Measurements from ENCODE around the gene CIAO2A. TPM values are rescaled to one million over a fixed set of nuclear protein-coding genes. Genes with fewer than 3 reads are reported as not detected.

Gene CIAO2A
- total RNA-seq, 1 donor from 2014 or later: 39.3 TPM

GRCh38 chr15:64051407-64052259 is 42.0 kb downstream of the CIAO2A start:
- Mint-ChIP-seq H3K9me3 (no peaks in the 10 kb centered on the region), H3K36me3 (no peaks in the 10 kb centered on the region), H3K27ac (no peak overlapping the region), H3K27me3 (ENCODE audit: low read depth) (peaks cover 26% of the 10 kb centered on the region), H3K4me3 (no peak overlapping the region), H3K4me1 (peaks cover 4% of the 10 kb centered on the region)
- no peak for TF ChIP-seq CTCF (IDR thresholded peaks at IDR 0.05; ENCODE audit: unreplicated experiment)
- no peak for DNase-seq (ENCODE audit: low spot score in 2 of 2, unreplicated experiment in 2 of 2)

GRCh38 chr15:64051093-64051402 is 42.6 kb downstream of the CIAO2A start:
- Mint-ChIP-seq H3K27ac (no peak overlapping the region), H3K4me1 (peaks cover 6% of the 10 kb centered on the region), H3K36me3 (no peaks in the 10 kb centered on the region), H3K9me3 (no peaks in the 10 kb centered on the region), H3K27me3 (ENCODE audit: low read depth) (peaks cover 28% of the 10 kb centered on the region), H3K4me3 (no peak overlapping the region)
- DNase-seq (ENCODE audit: low spot score in 2 of 2, unreplicated experiment in 2 of 2): no peak
- no peak for TF ChIP-seq CTCF (IDR thresholded peaks at IDR 0.05; ENCODE audit: unreplicated experiment)

GRCh38 chr15:64050281-64051092 is 43.2 kb downstream of the CIAO2A start:
- TF ChIP-seq CTCF (IDR thresholded peaks at IDR 0.05; ENCODE audit: unreplicated experiment): no peak
- H3K9me3 Mint-ChIP-seq: no peaks in the 10 kb centered on the region
- H3K27me3 Mint-ChIP-seq (ENCODE audit: low read depth): peaks cover 30% of the 10 kb centered on the region
- no peak overlapping the region for H3K27ac Mint-ChIP-seq
- no peak for DNase-seq (ENCODE audit: low spot score in 2 of 2, unreplicated experiment in 2 of 2)
- H3K36me3 Mint-ChIP-seq: no peaks in the 10 kb centered on the region
- H3K4me3 Mint-ChIP-seq: no peak overlapping the region
- H3K4me1 Mint-ChIP-seq: peaks cover 6% of the 10 kb centered on the region

GRCh38 chr15:64048781-64049460 is 44.7 kb downstream of the CIAO2A start:
- no peak overlapping the region for H3K4me3 Mint-ChIP-seq
- H3K27me3 Mint-ChIP-seq (ENCODE audit: low read depth): peaks cover 43% of the 10 kb centered on the region
- TF ChIP-seq CTCF (IDR thresholded peaks at IDR 0.05; ENCODE audit: unreplicated experiment): no peak
- no peaks in the 10 kb centered on the region for H3K9me3 Mint-ChIP-seq
- H3K4me1 Mint-ChIP-seq: peaks cover 6% of the 10 kb centered on the region
- no peak overlapping the region for H3K27ac Mint-ChIP-seq
- DNase-seq (ENCODE audit: low spot score in 2 of 2, unreplicated experiment in 2 of 2): no peak
- no peaks in the 10 kb centered on the region for H3K36me3 Mint-ChIP-seq

- H3K4me3 Mint-ChIP-seq: peak within 1 kb of the TSS; percentile 73
- H3K27ac Mint-ChIP-seq: no peak within 1 kb of the TSS
- peaks cover 6% of the 10 kb centered on the region for H3K4me1 Mint-ChIP-seq
- no peaks in the 10 kb centered on the region for H3K36me3 Mint-ChIP-seq
- H3K27me3 Mint-ChIP-seq (ENCODE audit: low read depth): peaks cover 47% of the 10 kb centered on the region
- peak; percentile 59 for TF ChIP-seq CTCF (IDR thresholded peaks at IDR 0.05; ENCODE audit: unreplicated experiment)
- H3K9me3 Mint-ChIP-seq: no peaks in the 10 kb centered on the region
- DNase-seq (ENCODE audit: low spot score in 2 of 2, unreplicated experiment in 2 of 2): peak; percentile 58 to 73
Observed at GRCh38 chr15:64046421-64047153, 47.1 kb downstream of the CIAO2A start, which contains the start of gene DAPK2. TSS of gene DAPK2 (minus strand) at chr15:64046485. CDS start at chr15:64040261, 6,224 bp downstream.

Measured in mesothelial cell of epicardium (in vitro differentiated cells).